Measurements from ENCODE around the gene NPIPB5. TPM values are rescaled to one million over a fixed set of nuclear protein-coding genes. Genes with fewer than 3 reads are reported as not detected.
"Not testable (repeated sequence)": the region's sequence is repeated elsewhere in the genome, so short reads cannot be mapped to it uniquely, and the experiment has no call there.

Gene NPIPB5
- total and polyA plus RNA-seq, 4 donors = 6.4 to 180 (median 101) TPM

GRCh38 chr16:22551651-22552050 is 41.0 kb downstream of the NPIPB5 start:
- H3K9ac ChIP-seq (ENCODE audit: low read depth in 1 of 2, low read length in 2 of 2); DNase-seq (ENCODE audit: low spot score); H3K4me1 ChIP-seq (ENCODE audit: control insufficient read depth in 4 of 4, insufficient read depth in 4 of 4, low read length in 3 of 4); H3K9me3 ChIP-seq (ENCODE audit: control insufficient read depth in 4 of 4, low read length in 3 of 4); H3K36me3 ChIP-seq (ENCODE audit: control insufficient read depth in 4 of 4, insufficient read depth in 3 of 4, low read depth in 1 of 4, low read length in 3 of 4); H3K4me3 ChIP-seq (ENCODE audit: low read depth in 1 of 3, low read length in 3 of 3); H3K27me3 ChIP-seq (ENCODE audit: control insufficient read depth in 4 of 4, insufficient read depth in 4 of 4, low read length in 3 of 4); H3K27ac ChIP-seq (ENCODE audit: low read depth in 1 of 2, low read length in 2 of 2): not testable (repeated sequence)
- WGBS = 91% methylated on average over 5 of the region's 5 CpGs

GRCh38 chr16:22556759-22557158 is 46.1 kb downstream of the NPIPB5 start:
- DNase-seq (ENCODE audit: low spot score); H3K9ac ChIP-seq (ENCODE audit: low read depth in 1 of 2, low read length in 2 of 2); H3K4me1 ChIP-seq (ENCODE audit: control insufficient read depth in 4 of 4, insufficient read depth in 4 of 4, low read length in 3 of 4); H3K27me3 ChIP-seq (ENCODE audit: control insufficient read depth in 4 of 4, insufficient read depth in 4 of 4, low read length in 3 of 4); H3K4me3 ChIP-seq (ENCODE audit: low read depth in 1 of 3, low read length in 3 of 3); H3K36me3 ChIP-seq (ENCODE audit: control insufficient read depth in 4 of 4, insufficient read depth in 3 of 4, low read depth in 1 of 4, low read length in 3 of 4); H3K9me3 ChIP-seq (ENCODE audit: control insufficient read depth in 4 of 4, low read length in 3 of 4); H3K27ac ChIP-seq (ENCODE audit: low read depth in 1 of 2, low read length in 2 of 2): not testable (repeated sequence)
- no CpG with 5 or more reads among the region's 7 CpGs for WGBS

Small RNAs within 50 kb of the gene (small RNA-seq; reads per million reads assigned to genes)
- not detected for gene AC106788.1

Other genes with a start within 250 kb of the NPIPB5 start
- 10 to 100 TPM; 20.0 to 42.9 TPM for gene POLR3E, start 213.5 kb upstream of the NPIPB5 start, total RNA-seq
- 10 to 100 TPM; 16.0 to 16.6 TPM for gene POLR3E, start 213.5 kb upstream of the NPIPB5 start, polyA plus RNA-seq
- gene CDR2, start 136.3 kb upstream of the NPIPB5 start, total RNA-seq = 10 to 100 TPM; 11.5 to 12.1 TPM
- 1 to 10 TPM; 2.9 to 7.9 TPM for gene CDR2, start 136.3 kb upstream of the NPIPB5 start, polyA plus RNA-seq